Endothelial cell of umbilical vein (primary cell): ENCODE results near the gene SNX9. TPM values are rescaled to one million over a fixed set of nuclear protein-coding genes. Genes with fewer than 3 reads are reported as not detected.
A peak's percentile ranks its signal among the peaks of the same experiment; 100 is the strongest.

ENCODE experiments used
- BruUV-seq: library from RNA; stranded (reverse); fragments of 400-500 nt; replicated peaks from 2 replicates; lab custom pipeline; 2021; lab: Mats Ljungman, UMichigan
- CTCF ChIA-PET: fragments of 300-600, 350-600 bp; sonication (Branson Sonifier 250); formaldehyde crosslinking; loops from one replicate; lab custom pipeline; 2021; ENCODE audit warnings: antibody characterized with exemption, inconsistent platforms; lab: Charles Lee
- POLR2A ChIA-PET: fragments of 300-600, 350-600 bp; sonication (Branson Sonifier 250); formaldehyde crosslinking; loops from one replicate; lab custom pipeline; 2021; ENCODE audit warnings: antibody characterized with exemption, inconsistent platforms; lab: Charles Lee
- DNase-seq: peaks from one replicate; pipeline ENCODE4 v3.0.0-alpha.2; 2011; ENCODE audit warnings: low read depth, low spot score
- FAIRE-seq: peaks from 2 replicates; lab custom pipeline; 2011; peaks lifted over from hg19 to GRCh38; lab: Jason Lieb, UNC
- H2AFZ ChIP-seq: 2 replicates; pipeline ENCODE4 v1.6.0; 2012; ENCODE audit warnings: low read depth, low read length, control low read depth, inconsistent platforms
- H3K27ac ChIP-seq: 2 replicates; pipeline ENCODE4 v1.5.1; 2011; ENCODE audit warnings: low read depth, mild to moderate bottlenecking, control low read depth, low read length, moderate library complexity; ENCODE audit not compliant: insufficient read depth
- H3K27me3 ChIP-seq, 2 experiments: 2 replicates each; pipeline versions ENCODE4 v1.6.0 to v1.6.1; 2011; ENCODE audit warnings: low read length in 2 of 2, mixed read lengths in 1 of 2; ENCODE audit not compliant: control insufficient read depth in 2 of 2, insufficient read depth in 2 of 2
- H3K36me3 ChIP-seq, 2 experiments: 2 replicates in 1 of 2; 3 replicates in 1 of 2; pipeline ENCODE4 v1.5.1; 2011; ENCODE audit warnings: low read length in 2 of 2, mild to moderate bottlenecking in 1 of 2, moderate library complexity in 1 of 2; ENCODE audit not compliant: control insufficient read depth in 2 of 2, insufficient read depth in 2 of 2; ENCODE audit errors: extremely low read depth in 1 of 2
- H3K4me1 ChIP-seq: 3 replicates; pipeline ENCODE4 v1.5.1; 2011; ENCODE audit warnings: mild to moderate bottlenecking, low read length; ENCODE audit not compliant: control insufficient read depth, insufficient read depth; ENCODE audit errors: extremely low read depth
- H3K4me2 ChIP-seq: 2 replicates; pipeline ENCODE4 v1.6.1; 2011; ENCODE audit warnings: low read length, control low read depth, mixed read lengths; ENCODE audit not compliant: insufficient read depth
- H3K4me3 ChIP-seq, 3 experiments: fragments of 200-600 bp in 1 of 3; sonication (generic), shearing (Covaris generic) in 1 of 3; replicated peaks in 1 of 3; 2 replicates each; pipeline ENCODE4 v1.5.1; 2011 to 2016; ENCODE audit warnings: control low read depth in 3 of 3, low read length in 3 of 3, mild to moderate bottlenecking in 2 of 3, inconsistent platforms in 1 of 3, low read depth in 1 of 3, moderate library complexity in 1 of 3; ENCODE audit not compliant: insufficient read depth in 1 of 3
- H3K79me2 ChIP-seq: 2 replicates; pipeline ENCODE4 v1.6.0; 2012; ENCODE audit warnings: low read length, inconsistent platforms; ENCODE audit not compliant: control insufficient read depth, insufficient read depth
- H3K9ac ChIP-seq: replicated peaks from 2 replicates; pipeline ENCODE3; 2011; ENCODE audit warnings: low read length, control low read depth; ENCODE audit not compliant: insufficient read depth; ENCODE audit errors: extremely low read depth
- H3K9me1 ChIP-seq: replicated peaks from 3 replicates; pipeline ENCODE4 v1.6.0; 2011; ENCODE audit warnings: mild to moderate bottlenecking, low read length; ENCODE audit not compliant: control insufficient read depth, insufficient read depth; ENCODE audit errors: extremely low read depth
- H3K9me3 ChIP-seq: replicated peaks from 2 replicates; pipeline ENCODE4 v1.5.1; 2012; ENCODE audit warnings: low read length, inconsistent platforms; ENCODE audit not compliant: control insufficient read depth, insufficient read depth
- H4K20me1 ChIP-seq: replicated peaks from 2 replicates; pipeline ENCODE3; 2011; ENCODE audit warnings: mild to moderate bottlenecking, low read length; ENCODE audit not compliant: control insufficient read depth, insufficient read depth; ENCODE audit errors: extremely low read depth
- EZH2 ChIP-seq: IDR thresholded peaks from 2 replicates; pipeline ENCODE4 v1.6.1; 2012; ENCODE audit warnings: borderline replicate concordance, low read depth, mild to moderate bottlenecking, moderate library complexity, low read length, inconsistent platforms; ENCODE audit not compliant: severe bottlenecking
- FOS ChIP-seq: IDR thresholded peaks from 2 replicates; pipeline ENCODE4 v1.6.1; 2011; ENCODE audit warnings: mild to moderate bottlenecking, low read length, moderate library complexity, borderline replicate concordance; ENCODE audit not compliant: insufficient read depth
- GATA2 ChIP-seq: IDR thresholded peaks from 2 replicates; pipeline ENCODE4 v1.7.0; 2011; ENCODE audit warnings: low read depth, mild to moderate bottlenecking, moderate library complexity, mixed read lengths, low read length; ENCODE audit not compliant: insufficient read length, insufficient read depth
- JUN ChIP-seq: IDR thresholded peaks from 2 replicates; pipeline ENCODE4 v1.6.1; 2011; ENCODE audit warnings: borderline replicate concordance, low read depth; ENCODE audit not compliant: insufficient read length, insufficient read depth
- MAX ChIP-seq: IDR thresholded peaks from 2 replicates; pipeline ENCODE4 v1.6.1; 2011; ENCODE audit not compliant: insufficient read depth, insufficient read length
- MYC ChIP-seq: IDR thresholded peaks from one replicate; pipeline ENCODE4 v1.6.1; 2011; ENCODE audit warnings: mild to moderate bottlenecking, low read depth, low read length
- POLR2AphosphoS5 ChIP-seq: IDR thresholded peaks from 2 replicates; pipeline ENCODE4 v1.6.1; 2012; ENCODE audit warnings: low read depth, mild to moderate bottlenecking, control low read depth, low read length, moderate library complexity; ENCODE audit not compliant: insufficient read depth
- dilution Hi-C: fragments of 300-500 bp; cut with MboI; formaldehyde crosslinking; loops from one replicate; pipeline ENCODE4 v1.15.0; 2019; ENCODE audit warnings: low sequenced_read_pairs; ENCODE audit not compliant: extremely low pct_ligation_motif_present
- intact Hi-C: fragments of 100-400 bp; cut with micrococcal nuclease; formaldehyde crosslinking; loops from one replicate; pipeline ENCODE4 v1.10.0; 2022
- polyA plus RNA-seq, 4 experiments: library from polyadenylated mRNA; depleted of rRNA in 3 of 4; stranded (reverse) in 3 of 4; unstranded in 1 of 4; fragments of >200 nt; gene quantifications; 2 replicates each; pipeline versions ENCODE4 v1.2.1 to v1.2.3, GENCODE V29; 2011 to 2012; ENCODE audit warnings: missing spikeins in 1 of 4
- total RNA-seq: library from RNA; stranded (reverse); gene quantifications from 2 replicates; pipeline ENCODE4 v1.2.3, GENCODE V29; 2021

The SNX9 gene
- total and polyA plus RNA-seq, 2 donors (not counting 3 experiments of a cell fraction or from before 2014, with no cell fraction given): 27.5 to 54.5 TPM

- Histone ChIP-seq H3K79me2 (no peaks in the 10 kb centered on the region), H3K27me3 (no peaks in the 10 kb centered on the region), H3K4me2 (no peak overlapping the region), H2AFZ (peak overlapping the region; percentile 19), H3K4me3 (no peak overlapping the region), H4K20me1 (no peaks in the 10 kb centered on the region), H3K36me3 (no peaks in the 10 kb centered on the region), H3K9ac (no peak overlapping the region), H3K27ac (no peak overlapping the region), H3K9me1 (no peaks in the 10 kb centered on the region), H3K9me3 (no peaks in the 10 kb centered on the region), H3K4me1 (peaks cover 17% of the 10 kb centered on the region)
- ChIA-PET CTCF (interaction anchor here (1.0 to 1.4 kb wide), 2 partner anchors 41 to 47 kb away, joined by 3 read pairs; no protein-coding TSS in a partner anchor), POLR2A (no interaction called here)
- dilution Hi-C loops (no loop called here), intact Hi-C loops (no loop called here)
- no peak for TF ChIP-seq MAX
- peak; percentile 22 for TF ChIP-seq POLR2AphosphoS5
- TF ChIP-seq EZH2: no peak
- no peak for TF ChIP-seq MYC
- BruUV-seq: no TSS peak
- FAIRE-seq (peak; percentile 75), DNase-seq (peak; percentile 44)
Observed at GRCh38 chr6:157811476-157812173, 11.4 kb upstream of the SNX9 start.

- no peak for TF ChIP-seq EZH2
- TF ChIP-seq GATA2: no peak
- TF ChIP-seq FOS: no peak
- no peak for TF ChIP-seq JUN
- no peak overlapping the region for H2AFZ ChIP-seq
- no peak overlapping the region for H3K9ac ChIP-seq
- H3K4me1 ChIP-seq: peaks cover 17% of the 10 kb centered on the region
- FAIRE-seq (no peak), DNase-seq (no peak)
- no peaks in the 10 kb centered on the region for H3K27me3 ChIP-seq
- CTCF ChIA-PET: interaction anchor here (1.0 to 1.4 kb wide), 3 partner anchors 42 to 48 kb away, joined by 3 to 5 read pairs (median 3); no protein-coding TSS in a partner anchor
- no peaks in the 10 kb centered on the region for H4K20me1 ChIP-seq
- H3K79me2 ChIP-seq: no peaks in the 10 kb centered on the region
- dilution Hi-C loops: no loop called here
- H3K4me2 ChIP-seq: no peak overlapping the region
- POLR2A ChIA-PET: no interaction called here
- BruUV-seq: no TSS peak
- H3K9me1 ChIP-seq: no peaks in the 10 kb centered on the region
- no peak overlapping the region for H3K4me3 ChIP-seq
- no peak overlapping the region for H3K27ac ChIP-seq
- H3K36me3 ChIP-seq: no peaks in the 10 kb centered on the region
- H3K9me3 ChIP-seq: no peaks in the 10 kb centered on the region
- intact Hi-C loops: no loop called here
Observed at GRCh38 chr6:157812425-157813171, 10.4 kb upstream of the SNX9 start.
